RCC 7860 (cell line): Measurements from ENCODE around the gene SPRR2E.
"Not testable (repeated sequence)": the region's sequence is repeated elsewhere in the genome, so short reads cannot be mapped to it uniquely, and the experiment has no call there.

Experiments used
- DNase-seq: peaks from one replicate; pipeline ENCODE4 v3.0.0-alpha.2; 2015; ENCODE audit warnings: low spot score
- FAIRE-seq: peaks from 2 replicates; lab custom pipeline; 2012; peaks lifted over from hg19 to GRCh38; lab: Jason Lieb, UNC

SPRR2E gene

GRCh38 chr1:153094426-153094825 is at the start of gene SPRR2E:
Gene SPRR2E (minus strand): TSS chr1:153094526. CDS start chr1:153093751, 775 bp downstream.
- no peak for DNase-seq
- FAIRE-seq: no peak

DNA sequence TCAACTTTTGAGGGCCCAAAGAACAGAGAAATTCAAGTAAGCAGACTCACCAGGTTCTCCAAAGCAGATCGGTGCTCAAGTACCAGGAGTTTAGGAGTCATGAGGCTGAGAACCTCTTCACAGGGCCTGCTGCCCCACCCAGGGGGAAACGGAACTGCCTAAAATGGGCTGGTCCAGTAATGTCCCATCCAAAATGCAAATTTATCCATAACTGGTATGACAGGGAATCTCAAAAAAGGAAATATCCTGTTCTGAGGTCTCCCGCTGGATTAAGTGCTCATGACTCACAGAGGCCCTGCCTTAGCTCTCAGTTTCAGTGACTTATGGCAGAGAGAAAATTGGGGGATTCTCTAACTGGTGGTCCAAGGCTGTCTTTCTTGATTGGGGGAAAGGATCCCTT is 47.1 kb upstream of the SPRR2E start:
- no peak for DNase-seq
- FAIRE-seq: no peak

GRCh38 chr1:153140484-153140883 is 46.2 kb upstream of the SPRR2E start:
- no peak for FAIRE-seq
- no peak for DNase-seq

- FAIRE-seq: no peak
- DNase-seq: no peak
Observed at GRCh38 chr1:153133743-153134142, 39.4 kb upstream of the SPRR2E start.

GRCh38 chr1:153133267-153133666 is 38.9 kb upstream of the SPRR2E start:
- no peak for FAIRE-seq
- DNase-seq: no peak

DNA sequence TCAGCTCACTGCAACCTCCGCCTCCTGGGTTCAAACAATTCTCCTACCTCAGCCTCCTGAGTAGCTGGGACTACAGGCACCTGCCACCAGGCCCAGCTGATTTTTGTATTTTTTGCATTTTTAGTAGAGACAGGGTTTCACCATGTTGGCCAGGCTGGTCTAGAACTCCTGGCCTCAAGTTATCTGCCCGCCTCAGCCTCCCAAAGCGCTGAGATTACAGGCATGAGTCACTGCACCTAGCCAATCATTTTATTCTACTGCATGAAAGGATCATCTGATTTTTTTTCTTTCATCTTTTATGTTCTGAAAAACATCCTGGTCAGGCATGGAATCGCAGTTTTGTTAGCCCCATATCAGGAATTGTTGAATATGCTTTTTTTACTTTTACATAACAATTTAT is 34.4 kb upstream of the SPRR2E start:
- FAIRE-seq, DNase-seq: not testable (repeated sequence)

DNA sequence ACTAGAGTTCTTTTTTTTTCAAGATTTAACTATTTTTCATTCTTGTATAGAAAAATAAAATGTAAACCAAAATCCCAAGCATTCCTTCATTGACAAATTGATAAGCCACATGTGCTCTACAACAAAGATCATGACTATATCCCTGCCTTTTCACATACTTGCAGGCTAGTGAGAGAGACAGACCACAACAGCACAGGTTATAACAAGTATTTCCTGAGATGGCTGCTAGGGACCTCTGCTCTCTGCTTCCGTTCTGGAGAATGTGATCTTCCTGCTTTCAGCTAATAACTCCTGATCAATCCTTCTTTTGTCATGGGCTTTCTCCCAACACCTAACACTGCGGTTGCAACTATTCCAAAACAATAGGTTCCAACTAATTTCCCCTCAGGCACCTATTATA is 33.0 kb upstream of the SPRR2E start:
- FAIRE-seq: no peak
- DNase-seq: no peak

DNA sequence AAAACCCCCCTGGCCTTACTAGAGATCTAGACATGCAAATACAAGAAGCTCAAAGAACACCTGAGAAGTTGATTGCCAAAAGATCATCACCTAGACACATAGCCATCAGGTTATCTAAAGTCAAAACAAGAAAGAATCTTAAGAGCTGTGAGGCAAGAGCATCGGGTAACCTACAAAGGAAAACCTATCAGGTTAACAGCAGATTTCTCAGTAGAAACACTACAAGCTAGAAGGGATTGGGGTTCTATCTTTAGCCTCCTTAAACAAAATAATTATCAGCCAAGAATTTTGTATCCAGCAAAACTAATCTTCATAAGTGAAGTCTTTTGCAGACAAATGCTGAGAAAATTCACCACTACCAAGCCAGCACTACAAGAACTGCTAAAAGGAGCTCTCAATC is 31.2 kb upstream of the SPRR2E start:
- FAIRE-seq: no peak
- no peak for DNase-seq

DNA sequence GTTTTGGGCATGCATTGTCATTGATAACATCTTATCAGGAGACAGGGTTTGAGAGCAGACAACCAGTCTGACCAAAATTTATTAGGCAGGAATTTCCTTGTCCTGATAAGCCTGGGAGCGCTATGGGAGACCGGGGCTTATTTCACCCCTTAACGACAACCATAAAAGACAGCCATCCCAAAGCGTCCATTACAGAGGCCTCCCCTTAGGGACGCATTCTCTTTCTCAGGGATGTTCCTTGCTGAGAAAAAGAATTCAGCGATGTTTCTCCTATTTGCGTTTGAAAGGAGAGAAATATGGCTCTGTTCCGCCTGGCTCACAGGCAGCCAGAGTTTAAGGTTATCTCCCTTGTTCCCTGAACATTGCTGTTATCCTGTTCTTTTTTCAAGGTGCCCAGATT is 29.5 kb upstream of the SPRR2E start:
- FAIRE-seq, DNase-seq: not testable (repeated sequence)

DNA sequence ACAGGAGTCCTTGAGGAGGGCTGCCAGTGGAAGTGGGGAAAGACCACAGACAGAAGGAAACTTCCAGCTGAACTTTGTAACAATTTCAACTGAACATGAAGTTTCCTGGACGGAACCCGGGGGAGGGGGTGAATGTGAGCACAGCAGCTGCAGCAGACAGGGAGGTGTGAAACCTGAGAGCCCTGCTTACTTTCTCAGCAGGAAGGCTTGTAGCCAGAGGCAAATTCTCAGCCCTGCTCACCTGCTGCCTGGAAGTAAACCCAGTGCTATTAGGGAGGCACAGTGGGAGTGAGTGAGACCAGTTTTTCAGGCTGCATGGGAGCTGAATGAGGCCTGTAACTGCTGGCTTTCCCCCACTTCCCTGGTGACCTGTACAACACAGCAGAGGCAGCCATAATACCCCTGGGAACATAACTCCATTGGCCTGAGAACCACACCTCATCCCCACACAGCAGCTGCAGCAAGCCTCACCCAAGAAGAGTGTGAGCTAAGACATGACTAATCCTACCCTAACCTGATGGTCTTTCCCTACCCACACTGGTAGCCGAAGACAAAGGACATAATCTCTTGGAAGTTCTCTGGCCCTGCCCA is 28.6 kb upstream of the SPRR2E start:
- DNase-seq: no peak

DNA sequence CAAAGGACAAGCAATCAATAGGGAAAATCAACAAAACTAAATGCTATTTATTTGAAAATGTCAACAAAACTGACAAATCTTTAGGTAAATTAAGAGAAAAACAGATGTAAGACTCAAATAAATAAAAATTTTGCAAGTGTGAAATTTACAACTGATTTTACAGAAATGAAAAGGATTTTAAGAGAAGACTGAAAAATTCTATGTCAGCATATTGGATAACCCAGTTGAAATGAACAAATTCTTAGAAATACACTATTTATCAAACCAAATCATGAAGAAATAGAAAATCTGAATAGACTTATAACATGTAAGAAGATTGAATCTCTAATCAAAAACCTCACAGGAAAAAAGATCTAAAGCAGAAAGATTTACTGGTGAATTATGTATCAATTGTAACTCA is 26.6 kb upstream of the SPRR2E start:
- FAIRE-seq: no peak
- DNase-seq: no peak

More for the DNA sequence above, 28.6 kb upstream of the SPRR2E start:
- no peak for FAIRE-seq

DNA sequence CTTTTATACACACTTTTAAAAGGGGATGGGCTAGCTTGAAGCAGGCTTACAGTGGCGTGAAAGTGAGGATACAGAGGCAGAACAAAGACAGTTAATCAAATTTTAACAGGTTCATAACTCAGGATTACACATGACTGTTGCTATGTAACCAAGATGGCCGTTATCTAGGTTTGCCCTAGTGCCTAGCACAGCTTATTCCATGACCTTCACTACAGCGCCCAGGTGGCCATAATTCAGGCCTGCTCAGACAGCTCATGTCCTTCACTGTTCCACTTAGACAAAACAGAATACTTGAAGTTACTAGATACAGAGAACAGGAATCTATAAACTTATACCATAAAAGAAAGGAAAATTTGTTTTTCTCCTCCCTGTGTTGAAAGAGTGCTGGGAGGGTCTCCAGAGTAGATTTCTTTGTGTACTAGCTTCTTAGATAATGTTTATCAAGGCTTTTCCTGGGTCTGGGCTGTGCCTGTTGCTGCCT is 25.2 kb upstream of the SPRR2E start:
- no peak for DNase-seq
- FAIRE-seq: no peak

- DNase-seq, FAIRE-seq: not testable (repeated sequence)
Observed at GRCh38 chr1:153115264-153115663, 20.9 kb upstream of the SPRR2E start.

- DNase-seq (no peak), FAIRE-seq (no peak)
Observed at GRCh38 chr1:153113416-153113815, 19.1 kb upstream of the SPRR2E start, which contains the start of gene SPRR2F. Gene SPRR2F (minus strand): TSS chr1:153113516. CDS start chr1:153112733, 783 bp downstream.

DNA sequence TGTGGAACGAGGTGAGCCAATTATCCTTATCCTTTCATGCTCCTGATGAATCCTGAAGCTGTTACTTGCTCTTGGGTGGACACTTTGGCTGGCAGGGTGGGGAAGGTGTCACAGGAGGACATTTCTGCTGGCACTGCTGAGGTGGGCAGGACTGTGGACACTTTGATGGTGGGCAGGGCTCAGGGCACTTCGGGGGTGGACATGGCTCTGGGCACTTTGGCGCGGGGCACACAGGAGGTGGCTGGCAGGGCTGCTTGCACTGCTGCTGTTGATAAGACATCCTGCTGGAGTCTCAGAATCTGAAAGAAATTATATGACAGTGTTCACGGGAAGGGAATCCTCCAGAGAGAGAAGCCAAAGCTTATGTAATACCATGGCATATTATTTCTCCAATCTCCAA is 18.1 kb upstream of the SPRR2E start:
- FAIRE-seq, DNase-seq: not testable (repeated sequence)

- FAIRE-seq: no peak
- DNase-seq: peak; percentile 33
Observed at GRCh38 chr1:153100245-153100644, 5.9 kb upstream of the SPRR2E start.

DNA sequence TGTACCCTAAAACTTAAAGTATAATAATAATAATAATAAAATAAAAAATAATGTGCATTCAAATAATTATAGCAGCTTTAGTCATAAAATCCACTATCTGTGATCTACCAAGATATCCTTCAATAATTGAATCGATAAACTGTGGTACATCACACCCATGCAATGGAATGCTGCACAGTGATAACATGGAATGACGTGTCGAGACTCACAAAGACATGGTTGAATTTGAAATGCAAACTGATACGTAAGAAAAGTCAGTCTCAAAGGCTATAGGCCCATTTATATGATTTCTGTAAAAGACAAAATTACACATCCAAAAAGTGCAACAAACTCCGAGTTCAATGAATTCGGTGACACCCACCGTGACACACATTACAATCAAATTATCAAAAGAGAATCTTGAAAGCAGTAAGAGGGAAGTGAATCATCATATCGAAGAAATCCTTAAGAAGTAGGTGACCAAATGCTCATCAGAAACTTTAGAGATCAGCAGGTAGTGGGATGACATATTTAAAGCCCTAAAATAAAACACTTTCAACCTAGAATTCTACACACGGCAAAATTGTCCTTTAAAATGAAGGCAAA is 5.2 kb upstream of the SPRR2E start:
- FAIRE-seq (no peak), DNase-seq (no peak)

- FAIRE-seq (no peak), DNase-seq (no peak)
Observed at GRCh38 chr1:153095764-153096163, 1.4 kb upstream of the SPRR2E start.

DNA sequence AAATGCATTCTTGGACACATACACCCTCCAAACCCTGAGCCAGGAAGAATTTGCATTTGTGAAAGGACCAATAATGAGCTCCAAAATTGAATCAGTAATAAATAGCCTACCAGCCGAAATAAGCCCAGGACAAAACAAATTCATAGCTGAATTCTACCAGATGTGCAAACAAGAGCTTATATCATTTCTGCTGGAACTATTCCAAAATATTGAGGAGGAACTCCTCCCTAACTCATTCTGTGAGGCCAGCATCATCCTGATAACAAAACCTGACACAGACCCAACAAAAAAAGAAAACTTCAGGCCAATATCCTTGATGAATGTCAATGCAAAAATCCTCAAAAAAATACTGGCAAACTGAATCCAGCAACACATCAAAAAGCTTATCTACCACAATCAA is 6.7 kb downstream of the SPRR2E start:
- no peak for FAIRE-seq

DNA sequence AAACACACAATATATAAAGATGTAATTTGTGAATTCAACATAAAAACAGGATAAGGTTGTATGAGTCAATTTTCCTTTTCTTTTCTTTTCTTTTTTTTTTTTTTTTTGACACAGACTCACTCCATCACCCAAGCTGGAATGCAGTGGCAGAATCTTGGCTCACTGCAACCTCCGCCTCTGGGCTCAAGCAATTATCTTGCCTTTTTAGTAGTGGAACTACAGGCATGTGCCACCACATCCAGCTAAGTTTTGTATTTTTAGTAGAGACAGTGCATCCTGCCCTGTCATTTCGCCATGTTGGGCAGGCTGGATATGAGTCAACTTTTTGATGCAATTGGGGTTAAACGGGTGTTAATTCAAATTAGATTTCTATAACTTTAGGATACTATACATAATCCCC is 12.6 kb downstream of the SPRR2E start:
- no peak for DNase-seq
- FAIRE-seq: no peak

More for the DNA sequence above, 6.7 kb downstream of the SPRR2E start:
- no peak for DNase-seq

GRCh38 chr1:153072806-153073726 is 21.3 kb downstream of the SPRR2E start:
- no peak for DNase-seq
- FAIRE-seq: no peak
